ENCODE results near the gene NUBP1. TPM values are rescaled to one million over a fixed set of nuclear protein-coding genes. Genes with fewer than 3 reads are reported as not detected.

The NUBP1 gene
- total RNA-seq, 6 experiments from 2014 or later: 14.0 to 27.4 (median 20.9) TPM

GRCh38 chr16:10699756-10700155, 43.9 kb upstream of the NUBP1 start:
- no peak for ATAC-seq
- no peak overlapping the region for H3K4me3 ChIP-seq
- TF ChIP-seq, protein P1, sequence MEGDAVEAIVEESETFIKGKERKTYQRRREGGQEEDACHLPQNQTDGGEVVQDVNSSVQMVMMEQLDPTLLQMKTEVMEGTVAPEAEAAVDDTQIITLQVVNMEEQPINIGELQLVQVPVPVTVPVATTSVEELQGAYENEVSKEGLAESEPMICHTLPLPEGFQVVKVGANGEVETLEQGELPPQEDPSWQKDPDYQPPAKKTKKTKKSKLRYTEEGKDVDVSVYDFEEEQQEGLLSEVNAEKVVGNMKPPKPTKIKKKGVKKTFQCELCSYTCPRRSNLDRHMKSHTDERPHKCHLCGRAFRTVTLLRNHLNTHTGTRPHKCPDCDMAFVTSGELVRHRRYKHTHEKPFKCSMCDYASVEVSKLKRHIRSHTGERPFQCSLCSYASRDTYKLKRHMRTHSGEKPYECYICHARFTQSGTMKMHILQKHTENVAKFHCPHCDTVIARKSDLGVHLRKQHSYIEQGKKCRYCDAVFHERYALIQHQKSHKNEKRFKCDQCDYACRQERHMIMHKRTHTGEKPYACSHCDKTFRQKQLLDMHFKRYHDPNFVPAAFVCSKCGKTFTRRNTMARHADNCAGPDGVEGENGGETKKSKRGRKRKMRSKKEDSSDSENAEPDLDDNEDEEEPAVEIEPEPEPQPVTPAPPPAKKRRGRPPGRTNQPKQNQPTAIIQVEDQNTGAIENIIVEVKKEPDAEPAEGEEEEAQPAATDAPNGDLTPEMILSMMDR (IDR thresholded peaks at IDR 0.05): no peak
- TF ChIP-seq POLR2A (IDR thresholded peaks at IDR 0.05): no peak
- WGBS (ENCODE audit: insufficient coverage, low coverage, low lambda C conversion rate, missing lambda C conversion rate): 64% methylated on average over 1 of the region's 1 CpG
- DNase-seq: no peak
- H3K4me1 ChIP-seq: no peaks in the 10 kb centered on the region
- H3K27ac ChIP-seq: no peak overlapping the region
- H3K36me3 ChIP-seq: no peaks in the 10 kb centered on the region
- H3K27me3 ChIP-seq: no peaks in the 10 kb centered on the region
- intact Hi-C loops (cut with DNase I): no loop called here
- H3K9me3 ChIP-seq: no peaks in the 10 kb centered on the region

GRCh38 chr16:10708969-10709368, 34.7 kb upstream of the NUBP1 start:
- ATAC-seq: no peak
- no peak for TF ChIP-seq POLR2A (IDR thresholded peaks at IDR 0.05)
- TF ChIP-seq, protein P1 (IDR thresholded peaks at IDR 0.05): no peak
- Histone ChIP-seq H3K9me3 (no peaks in the 10 kb centered on the region), H3K4me3 (no peak overlapping the region), H3K27me3 (no peaks in the 10 kb centered on the region), H3K27ac (no peak overlapping the region), H3K4me1 (no peaks in the 10 kb centered on the region), H3K36me3 (no peaks in the 10 kb centered on the region)
- intact Hi-C loops (cut with DNase I): no loop called here
- WGBS (ENCODE audit: insufficient coverage, low coverage, low lambda C conversion rate, missing lambda C conversion rate): 70% methylated on average over 4 of the region's 4 CpGs
- DNase-seq: no peak

GRCh38 chr16:10728003-10728887, 15.4 kb upstream of the NUBP1 start:
- intact Hi-C loops (cut with DNase I): no loop called here

GRCh38 chr16:10729104-10730048, 14.3 kb upstream of the NUBP1 start:
- H3K9me3 ChIP-seq: no peaks in the 10 kb centered on the region
- H3K27me3 ChIP-seq: no peaks in the 10 kb centered on the region
- no peaks in the 10 kb centered on the region for H3K36me3 ChIP-seq
- peaks cover 0 to 12% (median 4%) of the 10 kb centered on the region in 4 donors for H3K4me1 ChIP-seq
- intact Hi-C loops (cut with DNase I): no loop called here
- ATAC-seq (peak in 3 of 4 donors; percentile 53 to 81 (median 77)), DNase-seq (peak in 2 of 3 donors; percentile 46 to 77)
- H3K27ac ChIP-seq: no peak overlapping the region
- WGBS (ENCODE audit: insufficient coverage, low coverage, low lambda C conversion rate, missing lambda C conversion rate): 77% methylated on average over 9 of the region's 19 CpGs
- no peak for TF ChIP-seq POLR2A (IDR thresholded peaks at IDR 0.05)
- TF ChIP-seq, protein P1 (IDR thresholded peaks at IDR 0.05): no peak
- H3K4me3 ChIP-seq: no peak overlapping the region

More at GRCh38 chr16:10728003-10728887, 15.4 kb upstream of the NUBP1 start:
- 40% methylated on average over 15 of the region's 16 CpGs for WGBS (ENCODE audit: insufficient coverage, low coverage, low lambda C conversion rate, missing lambda C conversion rate)
- DNase-seq (peak in 2 of 3 donors; percentile 33 to 80), ATAC-seq (peak; percentile 52 to 80 (median 76))
- H3K27me3 ChIP-seq: no peaks in the 10 kb centered on the region
- H3K4me3 ChIP-seq: peak overlapping the region in 1 of 3 donors; percentile 5
- peaks cover 0 to 12% (median 4%) of the 10 kb centered on the region in 4 donors for H3K4me1 ChIP-seq
- no peaks in the 10 kb centered on the region for H3K36me3 ChIP-seq
- H3K27ac ChIP-seq: no peak overlapping the region
- H3K9me3 ChIP-seq: no peaks in the 10 kb centered on the region
- TF ChIP-seq, protein P1 (IDR thresholded peaks at IDR 0.05): no peak
- TF ChIP-seq POLR2A (IDR thresholded peaks at IDR 0.05): no peak

Measured in right lobe of liver (tissue), 6 donors.